Keratinocyte (primary cell): ENCODE data around the gene PFAS. TPM values are rescaled to one million over a fixed set of nuclear protein-coding genes. Genes with fewer than 3 reads are reported as not detected.

Experiments
- DNase-seq: peaks from one replicate; pipeline ENCODE4 v3.0.0-alpha.2; 2011; ENCODE audit warnings: low read depth, missing footprints, low spot score
- FAIRE-seq: peaks from 2 replicates; lab custom pipeline; 2011; peaks lifted over from hg19 to GRCh38; lab: Jason Lieb, UNC
- H2AFZ ChIP-seq: 2 replicates; pipeline ENCODE4 v1.6.0; 2012; ENCODE audit warnings: low read length, control low read depth, inconsistent platforms; ENCODE audit not compliant: control insufficient read depth
- H3K27ac ChIP-seq: 2 replicates; pipeline ENCODE4 v1.5.1; 2011; ENCODE audit warnings: low read length; ENCODE audit not compliant: control insufficient read depth, insufficient read depth
- H3K27me3 ChIP-seq: 3 replicates; pipeline ENCODE4 v1.6.0; 2011; ENCODE audit warnings: low read length; ENCODE audit not compliant: control insufficient read depth, insufficient read depth; ENCODE audit errors: extremely low read depth
- H3K36me3 ChIP-seq, 2 experiments: 2 replicates in 1 of 2; 3 replicates in 1 of 2; pipeline ENCODE4 v1.5.1; 2011; ENCODE audit warnings: low read length in 2 of 2, mild to moderate bottlenecking in 1 of 2; ENCODE audit not compliant: control insufficient read depth in 2 of 2, insufficient read depth in 2 of 2; ENCODE audit errors: extremely low read depth in 1 of 2
- H3K4me1 ChIP-seq: 3 replicates; pipeline ENCODE4 v1.5.1; 2011; ENCODE audit warnings: low read length; ENCODE audit not compliant: control insufficient read depth, insufficient read depth; ENCODE audit errors: extremely low read depth
- H3K4me2 ChIP-seq: 3 replicates; pipeline ENCODE4 v1.6.0; 2011; ENCODE audit warnings: low read depth, low read length; ENCODE audit not compliant: control insufficient read depth, insufficient read depth; ENCODE audit errors: extremely low read depth
- H3K4me3 ChIP-seq, 3 experiments: fragments of 200-600 bp in 1 of 3; sonication (generic) in 1 of 3; 2 replicates in 2 of 3; 3 replicates in 1 of 3; pipeline ENCODE4 v1.5.1; 2011 to 2016; ENCODE audit warnings: low read length in 3 of 3, mild to moderate bottlenecking in 3 of 3, control low read depth in 2 of 3, inconsistent platforms in 1 of 3, low read depth in 1 of 3, mixed read lengths in 1 of 3, mixed run types in 1 of 3, moderate library complexity in 1 of 3; ENCODE audit not compliant: control insufficient read depth in 2 of 3, insufficient read depth in 2 of 3; ENCODE audit errors: extremely low read depth in 1 of 3
- H3K79me2 ChIP-seq: 2 replicates; pipeline ENCODE4 v1.6.0; 2012; ENCODE audit warnings: low read length; ENCODE audit not compliant: control insufficient read depth, insufficient read depth
- H3K9ac ChIP-seq: 3 replicates; pipeline ENCODE4 v1.6.0; 2011; ENCODE audit warnings: low read length; ENCODE audit not compliant: control insufficient read depth, insufficient read depth; ENCODE audit errors: extremely low read depth
- H3K9me1 ChIP-seq: 3 replicates; pipeline ENCODE4 v1.6.0; 2011; ENCODE audit warnings: low read length; ENCODE audit not compliant: control insufficient read depth, insufficient read depth; ENCODE audit errors: extremely low read depth
- H3K9me3 ChIP-seq: 2 replicates; pipeline ENCODE4 v1.5.1; 2012; ENCODE audit warnings: low read depth, low read length; ENCODE audit not compliant: control insufficient read depth
- H4K20me1 ChIP-seq: 3 replicates; pipeline ENCODE4 v1.6.0; 2011; ENCODE audit warnings: low read length; ENCODE audit not compliant: control insufficient read depth, insufficient read depth; ENCODE audit errors: extremely low read depth
- CTCF ChIP-seq, 3 experiments: IDR thresholded peaks in 1 of 3; conservative IDR thresholded peaks in 1 of 3; optimal IDR thresholded peaks in 1 of 3; 2 replicates in 2 of 3; 3 replicates in 1 of 3; pipeline versions ENCODE3 to v1.5.1; 2011; ENCODE audit warnings: low read length in 3 of 3, mild to moderate bottlenecking in 3 of 3, moderate library complexity in 2 of 3, control low read depth in 1 of 3, inconsistent platforms in 1 of 3; ENCODE audit not compliant: insufficient read depth in 2 of 3; ENCODE audit errors: extremely low read depth in 1 of 3
- EZH2 ChIP-seq: IDR thresholded peaks from one replicate; pipeline ENCODE4 v1.6.1; 2012; ENCODE audit warnings: inconsistent platforms, mild to moderate bottlenecking, low read length, moderate library complexity
- dilution Hi-C: fragments of 300-500 bp; cut with MboI; formaldehyde crosslinking; loops from one replicate; pipeline ENCODE4 v1.7.0; 2020; ENCODE audit warnings: low sequenced_read_pairs; ENCODE audit not compliant: extremely low pct_ligation_motif_present
- polyA plus RNA-seq, 5 experiments: library from polyadenylated mRNA; depleted of rRNA in 3 of 5; stranded (reverse) in 3 of 5; stranded (forward) in 1 of 5; unstranded in 1 of 5; fragments of >200 nt; gene quantifications; 1 replicate in 1 of 5; 2 replicates in 3 of 5; 3 replicates in 1 of 5; pipeline versions ENCODE4 v1.2.1 to v1.2.3, GENCODE V29; 2011 to 2012; ENCODE audit warnings: missing spikeins in 2 of 5, low read depth in 1 of 5, low replicate concordance in 1 of 5

The PFAS gene
- polyA plus RNA-seq, 1 donor (not counting 4 experiments of a cell fraction or from before 2014, with no cell fraction given), result 14.1 TPM

DNA sequence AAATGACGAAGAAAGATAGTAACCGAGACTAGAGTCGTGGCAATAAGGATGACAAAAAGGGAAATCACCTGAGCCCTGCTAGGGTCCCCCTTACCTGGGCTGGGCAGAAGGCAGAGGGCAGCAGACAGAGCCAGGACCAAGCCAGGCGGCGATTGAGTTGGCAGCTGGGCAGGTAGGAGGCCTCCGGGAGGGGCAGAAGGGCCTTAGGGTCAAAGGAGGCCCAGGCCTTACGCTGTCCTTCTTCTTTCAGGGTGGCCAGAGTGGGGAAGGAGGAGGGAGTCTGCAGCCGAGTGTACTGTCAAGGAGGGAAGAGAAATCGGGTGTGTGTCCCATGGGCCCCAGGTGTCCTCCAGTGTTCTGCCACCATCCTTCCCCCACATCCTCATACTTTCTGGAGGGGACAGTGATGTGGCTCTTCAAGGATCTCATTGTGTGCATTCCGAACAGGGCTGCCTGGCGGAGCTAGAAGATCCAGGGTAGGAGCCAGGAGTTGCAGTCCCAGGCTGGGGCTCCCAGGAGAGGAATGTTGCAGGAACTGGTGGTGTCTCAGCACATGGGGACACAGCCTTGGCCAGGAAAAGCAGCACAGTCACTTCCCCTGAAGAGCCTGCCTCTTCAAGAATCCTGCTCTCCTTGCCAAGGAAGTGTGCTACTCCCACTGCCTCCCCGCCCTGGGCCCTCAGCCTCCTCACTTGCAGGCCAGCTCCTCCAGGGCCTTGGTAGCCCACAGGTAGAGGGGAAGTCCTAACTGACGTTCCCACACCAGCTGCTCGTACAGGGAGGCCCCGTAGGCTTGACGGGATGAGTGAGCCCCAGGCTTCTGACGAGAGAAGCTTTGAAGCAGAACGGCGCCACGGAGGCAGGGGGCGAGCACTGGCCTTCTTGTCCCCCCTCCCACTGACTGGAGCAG, 14.5 kb upstream of the PFAS start:
- FAIRE-seq (no peak), DNase-seq (no peak)
- Histone ChIP-seq H3K9me3 (no peaks in the 10 kb centered on the region), H3K9me1 (no peaks in the 10 kb centered on the region), H3K9ac (no peak overlapping the region), H3K36me3 (peaks cover 43 to 51% of the 10 kb centered on the region in 2 experiments), H3K27ac (no peak overlapping the region), H3K27me3 (no peaks in the 10 kb centered on the region), H2AFZ (no peak overlapping the region), H3K4me2 (no peak overlapping the region), H3K4me3 (no peak overlapping the region), H3K79me2 (no peaks in the 10 kb centered on the region), H3K4me1 (no peaks in the 10 kb centered on the region), H4K20me1 (no peaks in the 10 kb centered on the region)
- dilution Hi-C loops, result no loop called here
- TF ChIP-seq EZH2 (no peak), CTCF (optimal IDR thresholded peaks at IDR 0.05 in 1 of 3, IDR thresholded peaks at IDR 0.05 in 1 of 3, conservative IDR thresholded peaks at IDR 0.05 in 1 of 3; ENCODE audit: extremely low read depth in 1 of 3, insufficient read depth in 2 of 3, low read length in 3 of 3) (no peak)

GRCh38 chr17:8235676-8236075, 13.4 kb upstream of the PFAS start:
- no peak overlapping the region for H3K4me3 ChIP-seq
- H3K27me3 ChIP-seq, result no peaks in the 10 kb centered on the region
- H3K36me3 ChIP-seq, result peaks cover 33 to 46% of the 10 kb centered on the region in 2 experiments
- H3K9me3 ChIP-seq, result no peaks in the 10 kb centered on the region
- H3K9ac ChIP-seq, result no peak overlapping the region
- no peak for FAIRE-seq
- no peak for TF ChIP-seq CTCF (optimal IDR thresholded peaks at IDR 0.05 in 1 of 3, IDR thresholded peaks at IDR 0.05 in 1 of 3, conservative IDR thresholded peaks at IDR 0.05 in 1 of 3; ENCODE audit: extremely low read depth in 1 of 3, insufficient read depth in 2 of 3, low read length in 3 of 3)
- no peak for TF ChIP-seq EZH2
- no peak overlapping the region for H2AFZ ChIP-seq
- H3K4me1 ChIP-seq, result no peaks in the 10 kb centered on the region
- DNase-seq, result no peak
- H3K79me2 ChIP-seq, result no peaks in the 10 kb centered on the region
- H3K4me2 ChIP-seq, result no peak overlapping the region
- H3K9me1 ChIP-seq, result no peaks in the 10 kb centered on the region
- no peaks in the 10 kb centered on the region for H4K20me1 ChIP-seq
- dilution Hi-C loops, result no loop called here
- H3K27ac ChIP-seq, result no peak overlapping the region
